ENCODE results near the gene PLCB2.

Gene PLCB2

GRCh38 chr15:40282869-40283614, 24.7 kb downstream of the PLCB2 start, which contains the start of gene ANKRD63 (continued):
- no peak for TF ChIP-seq MZF1 (tag by site-specific recombination; IDR thresholded peaks at IDR 0.05; ENCODE audit: borderline replicate concordance)
- TF ChIP-seq ZBTB20 (tag by site-specific recombination; IDR thresholded peaks at IDR 0.05), result no peak; the same call in 1 of the 2 replicates
- TF ChIP-seq ZNF112 (tag by site-specific recombination; IDR thresholded peaks at IDR 0.05), result no peak
- no peak for TF ChIP-seq BCL11A (tag by site-specific recombination; IDR thresholded peaks at IDR 0.05; ENCODE audit: low read depth)
- no peak for TF ChIP-seq ZNF426 (tag by site-specific recombination; IDR thresholded peaks at IDR 0.05)
- TF ChIP-seq ZNF777 (tag by site-specific recombination; IDR thresholded peaks at IDR 0.05; ENCODE audit: borderline replicate concordance), result no peak
- peak; percentile 81 for TF ChIP-seq GLIS1 (tag by site-specific recombination; IDR thresholded peaks at IDR 0.05)
- TF ChIP-seq ZFHX2 (tag by site-specific recombination; conservative IDR thresholded peaks at IDR 0.05), result peak; percentile 38; the same call in 1 of the 2 replicates
- no peak for TF ChIP-seq ZNF133 (tag by site-specific recombination; IDR thresholded peaks at IDR 0.05)
- no peak for TF ChIP-seq ZNF639 (tag by site-specific recombination; IDR thresholded peaks at IDR 0.05)
- TF ChIP-seq ZNF350 (tag by site-specific recombination; IDR thresholded peaks at IDR 0.05), result no peak
- TF ChIP-seq SP3 (tag by site-specific recombination; IDR thresholded peaks at IDR 0.05), result no peak
- no peak for TF ChIP-seq SCRT2 (tag by site-specific recombination; IDR thresholded peaks at IDR 0.05)
- peak; percentile 68 for TF ChIP-seq ZNF341 (tag by site-specific recombination; IDR thresholded peaks at IDR 0.05; ENCODE audit: low read depth)
- no peak for TF ChIP-seq SALL2 (tag by site-specific recombination; IDR thresholded peaks at IDR 0.05; ENCODE audit: borderline replicate concordance)
- no peak for TF ChIP-seq PRDM1 (tag by site-specific recombination; IDR thresholded peaks at IDR 0.05)
- TF ChIP-seq ZNF449 (tag by site-specific recombination; IDR thresholded peaks at IDR 0.05), result peak; percentile 77
- TF ChIP-seq ZNF513 (tag by site-specific recombination; IDR thresholded peaks at IDR 0.05), result no peak
- no peak for TF ChIP-seq ZNF416 (tag by site-specific recombination; IDR thresholded peaks at IDR 0.05)
- no peak for TF ChIP-seq ZBTB49 (tag by site-specific recombination; IDR thresholded peaks at IDR 0.05; ENCODE audit: low read depth)
- no peak for TF ChIP-seq ZNF654 (tag by site-specific recombination; IDR thresholded peaks at IDR 0.05; ENCODE audit: low read depth)
- no peak for TF ChIP-seq HOXA7 (CRISPR knock-in tag; IDR thresholded peaks at IDR 0.05; ENCODE audit: borderline replicate concordance)
- 0 out of 2 replicates have a peak, but pooled peaks have one; percentile 13 for TF ChIP-seq ZNF398 (tag by site-specific recombination; IDR thresholded peaks at IDR 0.05)
- no peak for TF ChIP-seq CTCF (tag by site-specific recombination; IDR thresholded peaks at IDR 0.05)
- no peak for TF ChIP-seq ZNF571 (tag by site-specific recombination; IDR thresholded peaks at IDR 0.05)
- TF ChIP-seq ZNF768 (tag by site-specific recombination; IDR thresholded peaks at IDR 0.05), result no peak
- TF ChIP-seq ZNF707 (tag by site-specific recombination; IDR thresholded peaks at IDR 0.05), result no peak
- no peak for TF ChIP-seq ZNF600 (tag by site-specific recombination; IDR thresholded peaks at IDR 0.05)
- TF ChIP-seq TCF7L2 (IDR thresholded peaks at IDR 0.05; ENCODE audit: borderline replicate concordance, low read depth, low read length), result no peak
- TF ChIP-seq ZNF16 (tag by site-specific recombination; IDR thresholded peaks at IDR 0.05; ENCODE audit: low read depth), result no peak
- TF ChIP-seq ZNF157 (tag by site-specific recombination; IDR thresholded peaks at IDR 0.05), result no peak
